ENCODE results near the gene PLA2G2C. TPM values are rescaled to one million over a fixed set of nuclear protein-coding genes. Genes with fewer than 3 reads are reported as not detected.

PLA2G2C gene
- total and polyA plus RNA-seq, 2 of the 8 experiments (the other 6 are each of a cell fraction or from before 2014, with no cell fraction given), result not detected

DNA sequence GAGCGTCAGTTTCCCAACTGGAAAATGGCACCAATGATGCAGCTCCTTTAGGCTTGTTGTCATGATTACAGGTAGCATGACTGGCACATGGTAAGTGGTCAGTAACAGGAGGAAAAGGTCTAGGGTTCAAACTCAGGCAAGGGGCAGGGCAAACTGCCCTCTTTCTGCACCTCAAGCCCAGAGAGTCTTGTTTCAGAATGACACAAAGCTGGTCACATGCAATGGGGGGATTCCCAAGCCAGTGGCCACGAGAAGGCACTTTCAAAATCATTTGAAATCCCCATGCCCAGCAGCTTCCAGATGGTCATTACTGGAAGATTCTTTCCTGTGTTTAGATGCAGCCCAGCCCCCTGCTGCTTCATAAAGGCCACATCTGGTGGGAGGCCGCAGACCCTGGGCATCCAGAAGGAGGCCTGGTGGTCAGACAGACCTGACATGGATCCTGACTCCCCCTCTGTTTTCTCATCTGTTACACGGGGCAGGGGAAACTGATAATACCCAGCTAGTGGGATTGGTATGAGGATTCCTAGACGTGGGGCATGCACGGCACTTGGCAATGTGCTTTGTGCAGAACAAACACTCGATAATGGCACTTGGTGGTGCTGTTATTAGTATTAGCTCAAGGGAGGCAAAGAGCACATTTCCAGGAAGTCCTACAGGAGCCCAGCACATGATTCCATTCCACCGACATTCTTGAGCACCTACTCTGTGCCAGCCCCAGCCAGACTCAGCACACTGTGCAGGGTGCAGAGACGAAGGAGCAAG, 60.1 kb downstream of the PLA2G2C start:
- H3K4me2 ChIP-seq (ENCODE audit: insufficient read depth in 1 of 2, low read depth in 2 of 2, low read length in 2 of 2), result no peak overlapping the region
- no peak overlapping the region for H3K56ac ChIP-seq (replicated peaks; ENCODE audit: insufficient read length, low read depth, low read length)
- H2BK12ac ChIP-seq (ENCODE audit: low read depth, low read length), result no peak overlapping the region
- DNase-seq (ENCODE audit: low read depth in 1 of 2, low spot score in 2 of 2) (no peak), FAIRE-seq (no peak)
- no peak overlapping the region for H2BK20ac ChIP-seq (ENCODE audit: low read length)
- no peaks in the 10 kb centered on the region for H3K27me3 ChIP-seq (replicated peaks in 1 of 4; ENCODE audit: control insufficient read depth in 3 of 4, extremely low read depth in 1 of 4, insufficient read depth in 3 of 4, low read length in 3 of 4)
- no peaks in the 10 kb centered on the region for H4K20me1 ChIP-seq (replicated peaks in 1 of 2; ENCODE audit: control insufficient read depth in 1 of 2, insufficient read depth in 2 of 2, low read length in 2 of 2)
- H4K91ac ChIP-seq (replicated peaks; ENCODE audit: insufficient read length, low read length), result no peak overlapping the region
- H3K23ac ChIP-seq (ENCODE audit: insufficient read length), result no peak overlapping the region
- peaks cover under 1% of the 10 kb centered on the region; the same call in 1 of the 2 replicates for H3K23me2 ChIP-seq (ENCODE audit: low read depth, low read length)
- no peak overlapping the region for H3K9ac ChIP-seq (replicated peaks in 1 of 4; ENCODE audit: extremely low read depth in 1 of 4, low read depth in 3 of 4, low read length in 3 of 4)
- no peak overlapping the region for H3K4me3 ChIP-seq (ENCODE audit: extremely low read depth in 1 of 4, insufficient read depth in 2 of 4, low read depth in 3 of 4, low read length in 4 of 4)
- POLR2A ChIA-PET (ENCODE audit: partially characterized antibody), result no interaction called here
- H3K18ac ChIP-seq (ENCODE audit: extremely low read depth, low read length), result no peak overlapping the region
- H2BK15ac ChIP-seq (ENCODE audit: low read length), result no peak overlapping the region; the same call in 1 of the 2 replicates
- no peak overlapping the region for H2BK5ac ChIP-seq (ENCODE audit: low read depth, low read length)
- H2AFZ ChIP-seq (ENCODE audit: low read length), result no peak overlapping the region
- no peaks in the 10 kb centered on the region for H3K79me2 ChIP-seq (ENCODE audit: control insufficient read depth in 1 of 2, insufficient read depth in 2 of 2, low read length in 2 of 2)
- CTCF ChIA-PET (ENCODE audit: partially characterized antibody), result interaction anchor here (0.6 to 4.1 kb wide), 6 partner anchors 11 to 133 kb away, joined by 3 to 23 read pairs (median 4); no protein-coding TSS in a partner anchor
- H4K8ac ChIP-seq (ENCODE audit: extremely low read depth, insufficient read depth, low read length), result no peak overlapping the region
- no peaks in the 10 kb centered on the region for H3K4me1 ChIP-seq (replicated peaks in 1 of 4; ENCODE audit: control insufficient read depth in 3 of 4, insufficient read depth in 4 of 4, low read length in 3 of 4)
- no peak overlapping the region for H3K14ac ChIP-seq (ENCODE audit: insufficient read length)
- no peak overlapping the region for H2AK5ac ChIP-seq (ENCODE audit: low read depth, low read length)
- peaks cover 0 to 3% of the 10 kb centered on the region in 2 experiments; a peak in 2 of 4 replicates for H3K9me3 ChIP-seq (ENCODE audit: insufficient read depth in 2 of 2, low read depth in 1 of 2, low read length in 1 of 2)
- 87% methylated on average over 9 of the region's 9 CpGs; no CpG with 5 or more reads in 1 of the 2 experiments for WGBS, 2 experiments (ENCODE audit: extremely low coverage in 1 of 2, insufficient coverage in 1 of 2, insufficient read length in 1 of 2, insufficient replicate concordance in 2 of 2, low coverage in 1 of 2, low lambda C conversion rate in 2 of 2, missing lambda C conversion rate in 1 of 2)
- no peak overlapping the region for H3K4ac ChIP-seq (replicated peaks; ENCODE audit: insufficient read length, low read depth, low read length)
- H3K36me3 ChIP-seq (ENCODE audit: control insufficient read depth in 2 of 4, insufficient read depth in 4 of 4, low read length in 3 of 4), result no peaks in the 10 kb centered on the region
- no peak overlapping the region for H3K27ac ChIP-seq (ENCODE audit: low read depth, low read length)
- no peaks in the 10 kb centered on the region for H3K79me1 ChIP-seq (ENCODE audit: low read depth, low read length)
- H4K5ac ChIP-seq (ENCODE audit: insufficient read length, low read depth, low read length), result no peak overlapping the region
- no peak overlapping the region for H2BK120ac ChIP-seq (replicated peaks; ENCODE audit: low read depth, low read length)
- no peak for TF ChIP-seq JUN (IDR thresholded peaks at IDR 0.05; ENCODE audit: low read depth, low read length)
- TF ChIP-seq SP1 (IDR thresholded peaks at IDR 0.05; ENCODE audit: low read depth, low read length), result no peak
- no peak for TF ChIP-seq EGR1 (IDR thresholded peaks at IDR 0.05; ENCODE audit: borderline replicate concordance, low read depth, low read length)
- no peak for TF ChIP-seq EP300 (IDR thresholded peaks at IDR 0.05; ENCODE audit: borderline replicate concordance in 1 of 2, low read depth in 2 of 2, low read length in 2 of 2)
- no peak for TF ChIP-seq SIRT6 (IDR thresholded peaks at IDR 0.05; ENCODE audit: low read length)
- TF ChIP-seq NRF1 (IDR thresholded peaks at IDR 0.05; ENCODE audit: low read depth, low read length), result no peak
- no peak for TF ChIP-seq CHD1 (IDR thresholded peaks at IDR 0.05; ENCODE audit: low read depth, low read length)
- no peak for TF ChIP-seq USF2 (IDR thresholded peaks at IDR 0.05; ENCODE audit: low read length)
- TF ChIP-seq, protein P1, sequence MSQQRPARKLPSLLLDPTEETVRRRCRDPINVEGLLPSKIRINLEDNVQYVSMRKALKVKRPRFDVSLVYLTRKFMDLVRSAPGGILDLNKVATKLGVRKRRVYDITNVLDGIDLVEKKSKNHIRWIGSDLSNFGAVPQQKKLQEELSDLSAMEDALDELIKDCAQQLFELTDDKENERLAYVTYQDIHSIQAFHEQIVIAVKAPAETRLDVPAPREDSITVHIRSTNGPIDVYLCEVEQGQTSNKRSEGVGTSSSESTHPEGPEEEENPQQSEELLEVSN (IDR thresholded peaks at IDR 0.05), result no peak
- no peak for TF ChIP-seq JUND (IDR thresholded peaks at IDR 0.05; ENCODE audit: low read length)
- no peak for TF ChIP-seq ATF3 (IDR thresholded peaks at IDR 0.05; ENCODE audit: insufficient read depth, low read depth, low read length)

All from H1 (cell line).